GM21528 (cell line): Measurements from ENCODE around the gene EIF2D.

Source experiments
- ATAC-seq: cut with Tn5 transposase; IDR thresholded peaks from one replicate; pipeline ENCODE4 v1.9.1; 2021; ENCODE audit warnings: mild to moderate bottlenecking, moderate library complexity; ENCODE audit not compliant: unreplicated experiment, low FRiP score

The EIF2D gene

DNA sequence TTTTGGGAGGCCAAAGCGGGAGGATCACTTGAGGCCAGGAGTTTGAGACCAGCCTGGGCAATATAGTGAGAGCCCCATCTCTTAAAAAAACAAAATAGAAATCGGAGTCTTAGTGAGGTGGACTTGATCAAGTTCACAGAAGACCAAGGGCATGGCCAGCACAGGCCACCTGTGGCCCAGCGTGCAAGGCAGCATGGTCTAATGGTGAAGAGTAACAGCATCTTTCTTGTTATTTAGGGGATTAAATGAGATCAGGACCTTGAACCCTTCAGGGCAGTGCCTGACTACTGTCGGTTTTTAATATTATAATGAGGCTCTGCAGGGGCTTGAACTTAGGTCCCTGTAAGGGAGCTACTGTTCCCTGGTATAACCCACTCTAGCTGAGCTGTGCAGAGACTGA is 38.5 kb downstream of the EIF2D start:
- ATAC-seq = no peak

DNA sequence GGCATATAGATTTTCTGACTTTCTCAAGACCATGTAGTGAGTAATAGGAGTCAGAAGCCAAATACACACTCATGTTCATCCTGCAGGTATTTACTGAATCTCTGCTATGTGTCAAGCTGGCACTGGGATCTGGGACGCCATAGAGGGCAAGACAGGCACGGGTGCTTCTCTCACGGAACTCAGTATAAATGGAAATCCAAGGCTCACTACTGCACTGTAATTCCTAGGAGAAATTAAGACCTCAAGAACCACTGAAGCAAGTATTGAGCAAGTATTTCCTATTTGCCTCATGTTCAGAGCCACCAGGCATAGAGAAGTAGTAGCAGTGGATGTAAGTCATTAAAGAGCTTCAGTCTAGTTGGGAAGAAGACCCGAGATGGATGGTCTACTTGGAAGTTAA is 38.9 kb downstream of the EIF2D start:
- no peak for ATAC-seq

DNA sequence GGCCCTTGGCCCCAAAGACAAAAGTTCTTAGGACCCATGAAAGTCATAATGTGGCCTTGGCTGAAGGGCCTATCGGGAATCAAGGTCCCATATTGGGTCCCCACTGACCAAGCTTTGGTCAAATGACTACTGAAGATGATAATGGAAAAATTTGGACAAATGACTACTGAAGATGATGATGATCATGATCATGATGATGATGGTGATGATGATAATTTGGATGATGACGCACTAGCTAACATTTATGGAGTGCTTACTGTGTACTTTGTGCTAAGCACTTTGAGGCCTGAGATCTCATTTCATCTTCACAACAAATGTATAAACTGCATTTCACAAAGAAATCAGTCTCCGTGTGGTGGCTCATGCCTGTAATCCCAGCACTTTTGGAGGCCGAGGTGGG is 39.4 kb downstream of the EIF2D start:
- no peak for ATAC-seq

DNA sequence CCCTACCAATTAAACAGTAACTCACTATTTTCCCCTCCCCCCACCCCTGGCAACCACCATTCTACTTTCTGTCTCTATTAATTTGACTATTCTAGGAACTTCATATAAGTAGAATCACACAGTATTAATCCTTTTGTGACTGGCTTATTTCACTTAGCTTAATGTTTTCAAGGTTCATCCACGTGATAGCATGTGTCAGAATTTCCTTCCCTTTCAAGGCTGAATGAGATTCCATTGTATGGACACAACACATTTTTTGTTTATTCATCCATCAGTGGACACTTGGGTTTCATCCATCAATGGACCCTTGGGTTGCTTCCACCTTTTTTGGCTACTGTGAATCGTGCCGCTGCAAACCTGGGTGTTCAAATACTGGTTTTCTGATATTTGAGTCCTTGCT is 41.7 kb downstream of the EIF2D start:
- no peak for ATAC-seq

- no peak for ATAC-seq
These were observed 42.7 kb downstream of the EIF2D start for GRCh38 chr1:206569556-206569955.

GRCh38 chr1:206568779-206569352 is 43.4 kb downstream of the EIF2D start:
- no peak for ATAC-seq

DNA sequence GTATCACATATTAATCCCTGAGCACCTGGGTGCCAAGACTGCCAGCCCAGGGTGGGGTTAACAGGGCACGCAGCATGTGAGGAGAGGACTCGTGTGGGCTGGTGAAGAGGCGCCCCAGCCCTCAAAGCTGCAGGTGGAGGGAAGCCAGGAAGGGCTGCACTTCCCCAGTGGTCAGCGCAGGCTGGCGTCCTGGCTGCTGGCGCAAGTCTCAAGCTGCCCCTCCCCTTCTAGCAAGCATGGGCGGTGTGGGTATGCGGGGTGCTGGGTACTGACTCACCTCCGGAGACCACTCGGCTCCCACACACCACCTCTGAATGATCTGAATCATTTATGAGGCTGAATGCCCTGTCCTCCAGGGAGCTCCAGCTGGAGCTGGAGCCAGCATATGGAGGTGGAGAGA is 44.0 kb downstream of the EIF2D start:
- no peak for ATAC-seq

DNA sequence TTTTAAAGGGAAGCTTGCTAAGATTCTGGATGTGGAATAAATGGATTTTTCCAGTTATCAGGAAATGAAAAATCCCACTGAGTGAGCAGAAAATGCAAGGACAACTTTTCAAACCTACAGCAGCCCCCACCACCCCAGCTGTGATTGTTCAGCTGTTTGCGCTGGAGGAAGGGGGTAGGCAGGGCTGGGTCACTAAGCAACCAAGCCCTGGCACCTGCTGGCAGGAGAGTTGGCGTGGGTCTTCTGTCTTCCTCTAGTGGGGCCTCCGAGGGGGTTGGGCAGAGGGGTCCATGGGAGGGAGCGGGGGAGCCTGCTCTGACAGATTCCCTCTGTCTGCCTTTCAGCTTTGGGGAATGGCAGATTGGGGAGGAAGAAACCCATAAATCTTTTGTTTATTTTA is 45.3 kb downstream of the EIF2D start:
- ATAC-seq = no peak

DNA sequence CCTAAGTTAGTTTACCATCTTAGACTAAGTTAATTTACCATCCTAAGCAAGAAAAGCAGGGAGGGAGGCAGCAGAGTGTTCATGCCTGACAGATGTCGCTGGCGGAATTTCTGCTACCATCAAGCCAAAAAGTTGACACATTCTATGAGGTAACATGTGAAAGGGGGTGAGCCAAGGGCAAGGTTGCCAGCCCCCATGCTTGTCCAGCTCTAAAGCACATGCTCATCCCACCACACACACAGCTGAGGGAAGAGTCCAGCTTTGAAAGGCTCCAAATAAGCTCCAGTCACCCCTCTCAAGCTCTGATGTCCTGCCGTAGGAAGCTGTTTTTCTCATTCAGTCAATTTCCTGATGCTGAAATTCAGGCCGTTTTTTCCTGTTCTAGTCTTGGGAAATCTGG is 46.3 kb downstream of the EIF2D start:
- ATAC-seq = no peak

GRCh38 chr1:206563367-206564207 is 48.7 kb downstream of the EIF2D start:
- ATAC-seq = peak; percentile 36

GRCh38 chr1:206560007-206560716 is 52.1 kb downstream of the EIF2D start:
- ATAC-seq = no peak

- ATAC-seq = no peak
These were observed 52.6 kb downstream of the EIF2D start for GRCh38 chr1:206559672-206559995.

- no peak for ATAC-seq
These were observed 53.2 kb downstream of the EIF2D start for GRCh38 chr1:206558794-206559671.

GRCh38 chr1:206557636-206558473 is 54.4 kb downstream of the EIF2D start:
- no peak for ATAC-seq

GRCh38 chr1:206556750-206557635 is 55.3 kb downstream of the EIF2D start:
- peak; percentile 51 for ATAC-seq

DNA sequence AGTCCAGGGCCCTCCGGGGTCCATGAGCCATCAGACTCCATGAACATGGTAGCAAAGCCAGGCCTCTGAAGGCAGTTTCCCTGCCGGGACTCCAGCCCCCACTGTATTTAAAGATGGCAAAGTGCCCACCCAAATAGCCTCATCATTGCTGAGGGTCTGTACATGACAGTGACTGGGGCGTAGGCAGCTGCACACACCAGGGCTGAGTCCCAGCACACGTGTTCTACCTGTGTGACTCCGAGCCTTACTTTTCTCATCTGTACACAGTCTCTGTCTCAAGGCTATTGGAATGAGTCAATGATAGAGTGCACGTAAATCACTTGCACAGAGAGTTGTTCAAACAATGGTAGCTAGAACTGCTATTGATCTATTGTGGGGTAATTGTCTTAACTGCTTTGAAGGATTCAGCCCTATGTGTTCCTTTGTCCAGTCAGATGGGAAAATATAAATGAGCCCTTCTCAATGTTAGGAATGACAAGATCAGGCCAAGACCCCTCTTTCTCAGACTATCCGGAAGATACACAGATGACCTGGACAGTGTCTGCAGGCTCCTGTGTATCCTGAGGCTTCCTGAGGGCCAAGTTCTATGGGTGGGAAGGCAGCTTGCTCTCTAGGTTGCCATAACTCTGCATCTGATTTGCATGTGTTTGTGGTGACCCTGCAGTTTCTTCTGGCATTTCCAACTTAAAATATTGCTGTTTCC is 56.1 kb downstream of the EIF2D start:
- peak; percentile 1 for ATAC-seq

DNA sequence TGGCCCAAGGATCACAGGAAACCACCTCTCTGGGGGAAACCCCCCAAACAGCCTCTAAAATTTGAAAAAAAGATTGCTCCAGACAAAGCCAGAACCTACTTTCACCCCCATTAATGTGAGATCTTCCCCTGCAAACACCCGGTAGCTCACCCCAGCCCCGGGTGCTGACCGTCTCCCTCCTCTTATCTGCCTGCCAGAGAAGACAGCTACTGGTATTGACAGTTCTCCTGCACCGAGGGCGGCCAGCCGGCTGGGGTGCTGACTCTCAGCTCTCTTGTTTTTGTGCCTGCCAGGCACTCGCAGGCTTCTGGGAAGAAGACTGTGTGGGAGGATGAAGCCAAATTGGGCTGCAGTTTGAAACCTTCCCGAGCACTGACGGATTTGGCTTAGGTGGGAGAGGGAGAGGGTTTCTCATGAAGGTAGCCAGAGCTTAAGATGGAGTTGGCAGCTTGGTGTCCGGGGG is 56.8 kb downstream of the EIF2D start:
- no peak for ATAC-seq
